Muscle layer of duodenum (tissue), 2 donors: ENCODE measurements around the gene MLLT11.
A peak's percentile ranks its signal among the peaks of the same experiment; 100 is the strongest.

Source experiments
- H3K27ac ChIP-seq: one replicate; pipeline ENCODE4 v1.7.0; 2013; ENCODE audit warnings: mild to moderate bottlenecking, low read length
- H3K27me3 ChIP-seq: one replicate; pipeline ENCODE4 v1.7.0; 2013; ENCODE audit warnings: low read depth, mild to moderate bottlenecking, control low read depth, low read length
- H3K36me3 ChIP-seq, 2 donors: one replicate each; pipeline ENCODE4 v1.7.0; 2013; ENCODE audit warnings: low read length in 2 of 2, control low read depth in 1 of 2, mild to moderate bottlenecking in 1 of 2; ENCODE audit not compliant: insufficient read depth in 2 of 2, control insufficient read depth in 1 of 2
- H3K4me1 ChIP-seq, 2 donors: one replicate each; pipeline ENCODE4 v1.7.0; 2013; ENCODE audit warnings: low read length in 2 of 2, mild to moderate bottlenecking in 2 of 2, control low read depth in 1 of 2, moderate library complexity in 1 of 2; ENCODE audit not compliant: insufficient read depth in 2 of 2, control insufficient read depth in 1 of 2
- H3K4me3 ChIP-seq, 2 donors: one replicate each; pipeline ENCODE4 v1.7.0; 2013; ENCODE audit warnings: low read length in 2 of 2, low read depth in 1 of 2, mild to moderate bottlenecking in 1 of 2
- H3K9me3 ChIP-seq, 2 donors: one replicate each; pipeline ENCODE4 v1.7.0; 2013; ENCODE audit warnings: low read length in 2 of 2, control low read depth in 1 of 2, mild to moderate bottlenecking in 1 of 2; ENCODE audit not compliant: control insufficient read depth in 1 of 2
- donor health status: healthy.

The MLLT11 gene, protein sequence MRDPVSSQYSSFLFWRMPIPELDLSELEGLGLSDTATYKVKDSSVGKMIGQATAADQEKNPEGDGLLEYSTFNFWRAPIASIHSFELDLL

DNA sequence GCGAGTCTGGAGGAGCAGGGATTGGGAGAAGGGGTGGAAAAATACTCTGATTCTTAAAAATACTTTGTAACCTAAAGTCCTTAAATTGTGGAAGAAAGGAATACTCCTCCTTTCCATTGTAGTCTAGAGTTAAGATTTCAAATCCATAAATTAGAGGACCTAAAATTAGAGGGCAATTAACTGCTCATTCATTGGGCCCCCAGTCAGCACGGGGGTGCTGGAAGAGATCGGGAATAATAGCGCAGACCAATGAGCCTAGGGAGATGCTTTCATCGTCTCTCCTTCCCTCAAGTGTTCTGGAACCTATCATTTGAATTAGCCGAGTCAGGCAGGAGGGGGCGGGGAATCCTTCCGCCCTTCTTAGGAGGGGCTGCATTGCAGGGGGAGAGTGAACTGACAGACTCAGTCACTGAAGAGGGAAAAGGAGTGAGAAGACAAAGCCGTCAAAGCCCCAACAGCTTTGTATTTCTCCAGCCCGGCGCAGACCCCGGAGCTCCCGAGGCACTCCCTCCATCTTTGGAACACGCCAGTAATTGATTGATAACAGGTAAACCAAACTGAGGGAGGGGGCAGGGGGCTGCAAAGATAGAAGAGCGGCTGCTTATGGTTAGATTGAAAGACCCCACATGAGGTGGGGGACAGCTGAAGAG is at the start of gene MLLT11:
MLLT11 (plus strand) TSS at position 391 of the 650 bp plus-strand sequence. CDS start 6,828 bp downstream, outside the sequence.
- peaks cover 11 to 26% of the 10 kb centered on the region in 2 donors for H3K36me3 ChIP-seq
- peaks cover 7 to 41% of the 10 kb centered on the region in 2 donors for H3K4me1 ChIP-seq
- peak within 1 kb of the TSS; percentile 98 for H3K27ac ChIP-seq

DNA sequence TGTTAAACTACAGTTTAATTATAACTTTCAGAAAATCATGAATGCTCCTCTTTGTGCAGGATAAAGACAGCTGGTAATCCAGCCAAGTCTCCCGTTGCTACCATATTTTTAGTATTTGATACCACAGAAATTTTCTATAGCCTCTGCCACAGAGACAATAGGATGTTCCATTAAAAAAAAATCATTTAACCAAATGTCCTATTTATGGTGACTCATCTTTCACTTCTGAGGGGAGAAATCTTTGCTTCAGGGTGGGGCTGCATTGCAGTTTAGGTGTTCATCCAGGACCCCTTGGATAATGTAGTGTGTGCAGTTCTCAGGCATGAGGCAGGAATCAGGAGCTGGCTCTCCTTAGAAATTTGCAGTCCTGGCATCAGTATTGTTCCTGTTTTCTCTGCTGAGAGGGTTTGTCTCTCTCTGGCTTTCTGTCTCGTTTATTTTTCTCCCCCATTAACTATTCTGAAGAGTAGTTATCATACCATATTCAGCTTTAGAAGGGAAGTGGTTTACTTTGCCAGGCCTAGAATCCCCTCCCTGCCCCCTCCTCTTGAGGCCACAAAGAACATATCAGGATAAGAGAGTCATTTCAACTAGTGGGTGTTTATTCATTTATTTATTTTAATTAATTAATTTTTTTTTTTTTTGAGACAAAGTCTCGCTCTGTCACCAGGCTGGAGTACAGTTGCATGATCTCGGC is 48.9 kb upstream of the MLLT11 start:
- peaks cover 24 to 38% of the 10 kb centered on the region in 2 donors for H3K4me1 ChIP-seq
- H3K9me3 ChIP-seq, result no peaks in the 10 kb centered on the region
- H3K27ac ChIP-seq, result peak overlapping the region; percentile 39
- no peaks in the 10 kb centered on the region for H3K27me3 ChIP-seq
- H3K4me3 ChIP-seq, result no peak overlapping the region
- peaks cover 0 to 7% of the 10 kb centered on the region in 2 donors for H3K36me3 ChIP-seq

More for the DNA sequence above, at the start of gene MLLT11:
- Histone ChIP-seq H3K27me3 (no peaks in the 10 kb centered on the region), H3K9me3 (no peaks in the 10 kb centered on the region), H3K4me3 (peak within 1 kb of the TSS; percentile 90 to 99)

- Histone ChIP-seq H3K4me3 (no peak overlapping the region), H3K9me3 (no peaks in the 10 kb centered on the region), H3K27me3 (no peaks in the 10 kb centered on the region), H3K4me1 (peaks cover 17 to 25% of the 10 kb centered on the region in 2 donors), H3K27ac (peak overlapping the region; percentile 28), H3K36me3 (peaks cover 2 to 10% of the 10 kb centered on the region in 2 donors)
Observed at GRCh38 chr1:151012684-151013471, 47.3 kb upstream of the MLLT11 start.

GRCh38 chr1:151013518-151013917 is 46.7 kb upstream of the MLLT11 start:
- no peaks in the 10 kb centered on the region for H3K27me3 ChIP-seq
- H3K27ac ChIP-seq, result peak overlapping the region; percentile 28
- H3K4me3 ChIP-seq, result no peak overlapping the region
- H3K4me1 ChIP-seq, result peaks cover 15 to 25% of the 10 kb centered on the region in 2 donors
- H3K9me3 ChIP-seq, result no peaks in the 10 kb centered on the region
- peaks cover 7 to 13% of the 10 kb centered on the region in 2 donors for H3K36me3 ChIP-seq

- no peaks in the 10 kb centered on the region for H3K27me3 ChIP-seq
- H3K27ac ChIP-seq, result no peak overlapping the region
- no peaks in the 10 kb centered on the region for H3K9me3 ChIP-seq
- H3K4me1 ChIP-seq, result peaks cover 0 to 7% of the 10 kb centered on the region in 2 donors
- no peak overlapping the region for H3K4me3 ChIP-seq
- H3K36me3 ChIP-seq, result peaks cover 11 to 35% of the 10 kb centered on the region in 2 donors
Observed at GRCh38 chr1:151024540-151025146, 35.6 kb upstream of the MLLT11 start.

DNA sequence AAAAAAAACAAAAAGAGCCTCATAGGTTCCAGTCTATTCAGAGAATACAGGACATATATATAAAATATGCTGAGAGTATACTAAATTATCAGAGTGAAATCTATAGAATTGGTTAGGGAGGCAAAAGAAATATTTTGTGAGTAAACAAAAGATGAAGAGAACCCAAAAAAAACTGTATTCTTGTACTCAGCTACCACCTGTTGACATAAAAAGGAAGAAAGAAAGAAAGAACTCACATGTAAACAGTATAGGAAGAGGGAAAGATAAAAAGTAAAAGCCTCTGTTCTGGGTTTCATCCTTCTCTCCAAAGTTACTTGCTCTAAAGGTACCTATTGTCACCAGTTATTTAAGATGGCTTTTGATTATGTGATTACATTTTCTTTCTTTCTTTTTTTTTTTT is 33.7 kb upstream of the MLLT11 start:
- Histone ChIP-seq H3K36me3 (peaks cover 20 to 53% of the 10 kb centered on the region in 2 donors), H3K27ac (no peak overlapping the region), H3K4me1 (peaks cover 0 to 7% of the 10 kb centered on the region in 2 donors), H3K9me3 (no peaks in the 10 kb centered on the region), H3K4me3 (no peak overlapping the region), H3K27me3 (no peaks in the 10 kb centered on the region)

DNA sequence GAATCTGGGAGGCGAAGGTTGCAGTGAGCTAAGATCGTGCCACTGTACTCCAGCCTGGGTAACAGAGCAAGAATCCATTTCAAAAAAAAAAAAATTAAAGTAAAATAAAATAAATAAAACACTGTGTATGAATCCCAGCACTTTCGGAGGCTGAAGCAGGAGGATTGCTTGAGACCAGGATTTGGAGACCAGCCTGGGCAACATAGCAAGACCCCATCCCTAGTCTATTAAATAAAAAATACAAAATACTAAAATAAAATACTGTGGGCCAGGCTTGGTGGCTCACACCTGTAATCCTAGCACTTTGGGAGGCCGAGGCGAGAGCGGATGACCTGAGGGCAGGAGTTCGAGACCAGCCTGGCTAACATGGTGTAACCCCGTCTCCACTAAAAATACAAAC is 28.0 kb upstream of the MLLT11 start:
- Histone ChIP-seq H3K9me3 (no peaks in the 10 kb centered on the region), H3K4me1 (no peaks in the 10 kb centered on the region), H3K27me3 (no peaks in the 10 kb centered on the region), H3K4me3 (no peak overlapping the region), H3K36me3 (peaks cover 34 to 49% of the 10 kb centered on the region in 2 donors), H3K27ac (no peak overlapping the region)

DNA sequence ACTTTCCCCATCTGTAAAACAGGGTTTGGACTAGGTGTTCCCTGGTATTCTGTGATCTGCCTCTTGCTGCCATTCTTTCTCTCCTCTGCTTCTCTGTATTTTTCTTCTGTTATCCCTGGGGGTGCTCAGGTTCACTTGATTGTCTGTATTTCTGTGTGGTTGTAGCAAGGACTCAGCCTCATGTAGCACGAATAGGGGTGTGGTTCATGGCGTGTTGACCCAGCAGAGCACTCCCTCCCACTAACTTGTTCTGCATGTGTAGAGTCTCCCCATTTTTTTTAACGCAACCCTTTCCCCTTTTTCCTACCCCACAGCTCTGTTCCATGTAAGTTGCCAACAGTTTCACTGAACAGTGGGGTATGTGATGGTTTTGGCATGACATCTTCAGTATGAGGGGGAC is 25.0 kb upstream of the MLLT11 start:
- H3K27me3 ChIP-seq, result no peaks in the 10 kb centered on the region
- no peak overlapping the region for H3K27ac ChIP-seq
- no peaks in the 10 kb centered on the region for H3K9me3 ChIP-seq
- peaks cover 23 to 24% of the 10 kb centered on the region in 2 donors for H3K36me3 ChIP-seq
- no peaks in the 10 kb centered on the region for H3K4me1 ChIP-seq
- no peak overlapping the region for H3K4me3 ChIP-seq

GRCh38 chr1:151036356-151036755 is 23.8 kb upstream of the MLLT11 start, which contains the start of gene BNIPL:
Gene BNIPL, plus strand, starts transcription at chr1:151036586. Its CDS starts 140 bp downstream, at chr1:151036726.
- H3K36me3 ChIP-seq, result peaks cover 12 to 18% of the 10 kb centered on the region in 2 donors
- H3K4me3 ChIP-seq, result no peak within 1 kb of the TSS
- H3K27me3 ChIP-seq, result no peaks in the 10 kb centered on the region
- no peak within 1 kb of the TSS for H3K27ac ChIP-seq
- no peaks in the 10 kb centered on the region for H3K9me3 ChIP-seq
- no peaks in the 10 kb centered on the region for H3K4me1 ChIP-seq

GRCh38 chr1:151037032-151037431 is 23.2 kb upstream of the MLLT11 start:
- H3K9me3 ChIP-seq, result no peaks in the 10 kb centered on the region
- no peak overlapping the region for H3K4me3 ChIP-seq
- H3K36me3 ChIP-seq, result peaks cover 10 to 15% of the 10 kb centered on the region in 2 donors
- H3K4me1 ChIP-seq, result no peaks in the 10 kb centered on the region
- no peaks in the 10 kb centered on the region for H3K27me3 ChIP-seq
- no peak overlapping the region for H3K27ac ChIP-seq
